Measurements from ENCODE around the gene SH2B3. TPM values are rescaled to one million over a fixed set of nuclear protein-coding genes. Genes with fewer than 3 reads are reported as not detected.

Gene SH2B3
- polyA plus RNA-seq, 6 donors from 2014 or later, result 3.6 to 10.4 (median 4.5) TPM

- DNase-seq (no peak), ATAC-seq (ENCODE audit: low read depth in 2 of 2) (no peak)
- H3K9me3 Mint-ChIP-seq, result no peaks in the 10 kb centered on the region
- peak overlapping the region; percentile 94 to 99 (median 97) for H3K27ac Mint-ChIP-seq
- peak overlapping the region; percentile 84 to 96 (median 92) for H3K4me3 Mint-ChIP-seq
- no peaks in the 10 kb centered on the region for H3K27me3 Mint-ChIP-seq
- H3K4me1 Mint-ChIP-seq, result peaks cover 63 to 83% (median 80%) of the 10 kb centered on the region in 3 donors
- no peaks in the 10 kb centered on the region for H3K36me3 Mint-ChIP-seq
Observed at GRCh38 chr12:111407377-111408115, 1.8 kb downstream of the SH2B3 start.

- DNase-seq, result no peak
- Mint-ChIP-seq H3K27me3 (no peaks in the 10 kb centered on the region), H3K36me3 (no peaks in the 10 kb centered on the region), H3K4me3 (peak overlapping the region; percentile 84 to 96 (median 92)), H3K27ac (peak overlapping the region; percentile 76 to 99 (median 96)), H3K9me3 (no peaks in the 10 kb centered on the region), H3K4me1 (peaks cover 65 to 83% (median 80%) of the 10 kb centered on the region in 3 donors)
- no peak for ATAC-seq (ENCODE audit: low read depth in 2 of 2)
Observed at GRCh38 chr12:111408116-111408440, 2.4 kb downstream of the SH2B3 start.

GRCh38 chr12:111408686-111409402 lies 3.1 kb downstream of the SH2B3 start:
- DNase-seq, result no peak
- Mint-ChIP-seq H3K36me3 (no peaks in the 10 kb centered on the region), H3K4me3 (peak overlapping the region; percentile 63 to 94 (median 82)), H3K27me3 (no peaks in the 10 kb centered on the region), H3K9me3 (no peaks in the 10 kb centered on the region), H3K27ac (peak overlapping the region; percentile 44 to 99 (median 94)), H3K4me1 (peaks cover 67 to 83% (median 80%) of the 10 kb centered on the region in 3 donors)
- ATAC-seq (ENCODE audit: low read depth in 2 of 2), result no peak

- Mint-ChIP-seq H3K4me3 (peak overlapping the region; percentile 63 to 94 (median 82)), H3K27me3 (no peaks in the 10 kb centered on the region), H3K4me1 (peaks cover 62 to 83% (median 77%) of the 10 kb centered on the region in 3 donors), H3K9me3 (no peaks in the 10 kb centered on the region), H3K36me3 (no peaks in the 10 kb centered on the region), H3K27ac (peak overlapping the region in 5 of 6 donors; percentile 53 to 99 (median 94))
- ATAC-seq (ENCODE audit: low read depth in 2 of 2) (no peak), DNase-seq (no peak)
Observed at GRCh38 chr12:111409403-111409779, 3.7 kb downstream of the SH2B3 start.

GRCh38 chr12:111409780-111410430 lies 4.2 kb downstream of the SH2B3 start:
- H3K27ac Mint-ChIP-seq, result peak overlapping the region in 5 of 6 donors; percentile 74 to 99 (median 92)
- no peaks in the 10 kb centered on the region for H3K27me3 Mint-ChIP-seq
- no peak for DNase-seq
- peaks cover 61 to 83% (median 77%) of the 10 kb centered on the region in 3 donors for H3K4me1 Mint-ChIP-seq
- no peak for ATAC-seq (ENCODE audit: low read depth in 2 of 2)
- peak overlapping the region; percentile 44 to 94 (median 80) for H3K4me3 Mint-ChIP-seq
- no peaks in the 10 kb centered on the region for H3K9me3 Mint-ChIP-seq
- no peaks in the 10 kb centered on the region for H3K36me3 Mint-ChIP-seq

- H3K27me3 Mint-ChIP-seq, result no peaks in the 10 kb centered on the region
- DNase-seq, result no peak
- H3K4me1 Mint-ChIP-seq, result peaks cover 65 to 83% (median 82%) of the 10 kb centered on the region in 3 donors
- peak overlapping the region; percentile 68 to 99 (median 90) for H3K27ac Mint-ChIP-seq
- H3K36me3 Mint-ChIP-seq, result no peaks in the 10 kb centered on the region
- ATAC-seq (ENCODE audit: low read depth in 2 of 2), result no peak
- peak overlapping the region; percentile 25 to 84 (median 44) for H3K4me3 Mint-ChIP-seq
- no peaks in the 10 kb centered on the region for H3K9me3 Mint-ChIP-seq
Observed at GRCh38 chr12:111410431-111411184, 4.9 kb downstream of the SH2B3 start.

- H3K4me1 Mint-ChIP-seq, result peaks cover 65 to 87% (median 82%) of the 10 kb centered on the region in 3 donors
- ATAC-seq (ENCODE audit: low read depth in 2 of 2), result no peak
- peak overlapping the region in 7 of 8 donors; percentile 3 to 84 (median 40) for H3K4me3 Mint-ChIP-seq
- H3K27ac Mint-ChIP-seq, result peak overlapping the region; percentile 9 to 99 (median 72)
- no peaks in the 10 kb centered on the region for H3K27me3 Mint-ChIP-seq
- no peak for DNase-seq
- H3K36me3 Mint-ChIP-seq, result no peaks in the 10 kb centered on the region
- H3K9me3 Mint-ChIP-seq, result no peaks in the 10 kb centered on the region
Observed at GRCh38 chr12:111411185-111411764, 5.6 kb downstream of the SH2B3 start.

GRCh38 chr12:111412007-111412829 lies 6.5 kb downstream of the SH2B3 start:
- no peaks in the 10 kb centered on the region for H3K27me3 Mint-ChIP-seq
- no peaks in the 10 kb centered on the region for H3K36me3 Mint-ChIP-seq
- ATAC-seq (ENCODE audit: low read depth in 2 of 2), result peak; percentile 47 to 48

GRCh38 chr12:111412830-111413441 lies 7.2 kb downstream of the SH2B3 start:
- Mint-ChIP-seq H3K27me3 (no peaks in the 10 kb centered on the region), H3K4me1 (peaks cover 53 to 79% (median 74%) of the 10 kb centered on the region in 3 donors), H3K27ac (peak overlapping the region; percentile 49 to 98 (median 94)), H3K9me3 (no peaks in the 10 kb centered on the region), H3K36me3 (no peaks in the 10 kb centered on the region), H3K4me3 (peak overlapping the region in 6 of 8 donors; percentile 24 to 84 (median 60))
- ATAC-seq (ENCODE audit: low read depth in 2 of 2) (no peak), DNase-seq (no peak)

More at GRCh38 chr12:111412007-111412829, 6.5 kb downstream of the SH2B3 start:
- H3K9me3 Mint-ChIP-seq, result no peaks in the 10 kb centered on the region
- peak overlapping the region; percentile 33 to 84 (median 61) for H3K4me3 Mint-ChIP-seq
- peaks cover 59 to 86% (median 82%) of the 10 kb centered on the region in 3 donors for H3K4me1 Mint-ChIP-seq
- peak overlapping the region; percentile 85 to 98 (median 94) for H3K27ac Mint-ChIP-seq
- no peak for DNase-seq

GRCh38 chr12:111413442-111414086 lies 7.8 kb downstream of the SH2B3 start:
- Mint-ChIP-seq H3K36me3 (no peaks in the 10 kb centered on the region), H3K27ac (peak overlapping the region; percentile 27 to 98 (median 60)), H3K4me3 (peak overlapping the region in 2 of 8 donors; percentile 4 to 6), H3K27me3 (no peaks in the 10 kb centered on the region), H3K4me1 (peaks cover 47 to 73% (median 68%) of the 10 kb centered on the region in 3 donors), H3K9me3 (no peaks in the 10 kb centered on the region)
- no peak for DNase-seq
- no peak for ATAC-seq (ENCODE audit: low read depth in 2 of 2)

- H3K4me1 Mint-ChIP-seq, result peaks cover 43 to 62% (median 56%) of the 10 kb centered on the region in 3 donors
- H3K27ac Mint-ChIP-seq, result peak overlapping the region in 5 of 6 donors; percentile 12 to 94 (median 65)
- H3K36me3 Mint-ChIP-seq, result no peaks in the 10 kb centered on the region
- no peaks in the 10 kb centered on the region for H3K27me3 Mint-ChIP-seq
- no peak for ATAC-seq (ENCODE audit: low read depth in 2 of 2)
- peak overlapping the region in 2 of 8 donors; percentile 35 to 76 for H3K4me3 Mint-ChIP-seq
- H3K9me3 Mint-ChIP-seq, result no peaks in the 10 kb centered on the region
- DNase-seq, result no peak
Observed at GRCh38 chr12:111414711-111415252, 9.1 kb downstream of the SH2B3 start.
